A549 (cell line): ENCODE measurements around the gene IL21R.

Experiments
- CTCF ChIP-seq: fragments of >200 bp; sonication (Bioruptor Twin); formaldehyde crosslinking; IDR thresholded peaks from 3 replicates; pipeline ENCODE4 v1.5.1; 2016
- GATA3 ChIP-seq: IDR thresholded peaks from 2 replicates; pipeline ENCODE4 v1.6.1; 2012; ENCODE audit warnings: borderline replicate concordance
- HDAC2 ChIP-seq: fragments of 200-600 bp; sonication (generic); IDR thresholded peaks from 2 replicates; pipeline ENCODE4 v1.6.1; 2016
- HMGXB4 ChIP-seq: fragments of 250-450 bp; sonication (Bioruptor Pico); IDR thresholded peaks from 2 replicates; pipeline ENCODE4 v1.5.0; 2021; ENCODE audit warnings: mild to moderate bottlenecking, moderate library complexity, borderline replicate concordance

- no peak for TF ChIP-seq HMGXB4
- TF ChIP-seq HDAC2, result no peak
- TF ChIP-seq CTCF, result no peak
- no peak for TF ChIP-seq GATA3
These were observed 16.6 kb upstream of the IL21R start for GRCh38 chr16:27385398-27385797.
